DND-41 (cell line): ENCODE data around the gene CLASRP.

ENCODE experiments used
- CTCF ChIP-seq: IDR thresholded peaks from 2 replicates; pipeline ENCODE4 v1.5.1; 2012; ENCODE audit warnings: borderline replicate concordance, low read length, moderate library complexity, mild to moderate bottlenecking; ENCODE audit not compliant: poor library complexity, severe bottlenecking; ENCODE audit errors: extremely low read depth
- EZH2 ChIP-seq: IDR thresholded peaks from 3 replicates; pipeline ENCODE4 v1.6.1; 2012; ENCODE audit warnings: borderline replicate concordance, low read depth, mild to moderate bottlenecking, moderate library complexity, low read length, inconsistent platforms; ENCODE audit not compliant: severe bottlenecking

DNA sequence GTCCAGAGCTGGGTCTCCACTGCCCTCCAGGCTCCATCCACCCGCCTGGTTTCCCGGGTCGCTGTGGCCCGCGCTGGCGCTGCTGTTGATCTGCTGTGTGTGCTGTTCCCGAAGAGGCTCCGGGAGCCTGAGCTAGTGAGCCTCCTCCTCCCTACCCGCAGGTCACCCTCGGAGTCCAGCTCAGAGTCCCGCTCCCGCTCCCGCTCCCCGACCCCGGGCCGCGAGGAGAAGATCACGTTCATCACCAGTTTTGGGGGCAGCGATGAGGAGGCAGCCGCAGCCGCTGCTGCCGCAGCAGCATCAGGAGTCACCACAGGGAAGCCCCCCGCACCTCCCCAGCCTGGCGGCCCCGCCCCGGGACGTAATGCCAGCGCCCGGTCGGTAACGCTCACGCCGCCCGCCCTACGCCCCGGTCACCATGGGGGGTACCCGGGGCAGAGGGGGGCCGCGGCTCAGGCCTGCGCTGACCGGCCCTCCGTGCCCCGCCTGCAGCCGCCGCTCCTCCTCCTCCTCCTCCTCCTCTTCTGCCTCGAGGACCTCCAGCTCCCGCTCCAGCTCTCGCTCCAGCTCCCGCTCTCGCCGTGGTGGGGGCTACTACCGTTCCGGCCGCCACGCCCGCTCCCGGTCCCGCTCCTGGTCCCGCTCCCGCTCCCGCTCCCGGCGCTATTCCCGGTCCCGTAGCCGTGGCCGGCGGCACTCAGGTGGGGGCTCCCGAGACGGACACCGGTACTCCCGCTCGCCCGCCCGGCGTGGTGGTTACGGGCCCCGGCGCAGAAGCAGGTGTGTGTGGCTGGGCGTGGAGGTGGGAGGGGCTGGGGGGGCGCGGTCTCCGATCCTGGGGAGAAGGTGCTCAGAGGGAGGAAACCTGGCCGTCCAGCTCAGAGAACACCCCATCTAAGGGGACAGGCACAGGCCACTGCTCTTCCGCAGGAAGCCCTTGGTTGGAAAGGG, 25.3 kb downstream of the CLASRP start:
- TF ChIP-seq CTCF (no peak), EZH2 (no peak)
